Measurements from ENCODE around the gene CCL13. TPM values are rescaled to one million over a fixed set of nuclear protein-coding genes. Genes with fewer than 3 reads are reported as not detected.

The CCL13 gene
- total and polyA plus RNA-seq, 10 donors: 0.12 to 0.54 TPM; not detected in 8

DNA sequence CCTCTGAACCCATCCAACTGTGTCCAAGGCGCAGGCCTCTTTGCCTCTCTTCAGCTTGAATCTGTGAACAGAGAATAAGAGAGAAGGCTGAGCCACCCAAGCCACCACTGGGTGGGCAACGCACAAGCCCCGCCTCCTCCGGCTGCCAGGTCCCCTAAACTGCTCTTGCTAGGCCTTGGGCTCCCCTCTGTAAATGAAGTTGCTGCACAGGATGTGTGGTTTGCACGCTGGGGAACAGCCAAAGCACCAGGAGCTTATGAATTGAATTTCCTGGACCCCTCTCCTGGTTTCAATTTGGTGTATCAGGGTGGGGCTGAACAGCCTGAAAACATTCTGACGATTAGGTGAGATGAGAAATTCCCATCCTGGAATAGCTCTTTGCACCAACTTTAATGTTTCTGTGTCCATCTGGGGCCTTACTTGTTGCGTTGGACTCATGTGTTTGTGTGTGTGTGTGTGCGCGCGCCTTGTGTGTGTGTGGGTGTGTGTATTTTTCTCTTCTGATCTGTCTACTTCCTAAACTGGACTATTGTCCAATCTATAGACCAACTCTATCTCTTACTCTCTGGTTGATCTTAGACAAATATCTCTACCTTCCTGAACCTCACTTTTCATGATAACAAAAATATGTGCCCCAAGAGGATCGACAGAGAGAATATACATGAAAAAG lies 4.5 kb downstream of the CCL13 start:
- H3K27me3 ChIP-seq (replicated peaks in 1 of 7): peaks cover 0 to 34% (median 0%) of the 10 kb centered on the region in 7 donors
- no peak for DNase-seq
- TF ChIP-seq, protein P1, sequence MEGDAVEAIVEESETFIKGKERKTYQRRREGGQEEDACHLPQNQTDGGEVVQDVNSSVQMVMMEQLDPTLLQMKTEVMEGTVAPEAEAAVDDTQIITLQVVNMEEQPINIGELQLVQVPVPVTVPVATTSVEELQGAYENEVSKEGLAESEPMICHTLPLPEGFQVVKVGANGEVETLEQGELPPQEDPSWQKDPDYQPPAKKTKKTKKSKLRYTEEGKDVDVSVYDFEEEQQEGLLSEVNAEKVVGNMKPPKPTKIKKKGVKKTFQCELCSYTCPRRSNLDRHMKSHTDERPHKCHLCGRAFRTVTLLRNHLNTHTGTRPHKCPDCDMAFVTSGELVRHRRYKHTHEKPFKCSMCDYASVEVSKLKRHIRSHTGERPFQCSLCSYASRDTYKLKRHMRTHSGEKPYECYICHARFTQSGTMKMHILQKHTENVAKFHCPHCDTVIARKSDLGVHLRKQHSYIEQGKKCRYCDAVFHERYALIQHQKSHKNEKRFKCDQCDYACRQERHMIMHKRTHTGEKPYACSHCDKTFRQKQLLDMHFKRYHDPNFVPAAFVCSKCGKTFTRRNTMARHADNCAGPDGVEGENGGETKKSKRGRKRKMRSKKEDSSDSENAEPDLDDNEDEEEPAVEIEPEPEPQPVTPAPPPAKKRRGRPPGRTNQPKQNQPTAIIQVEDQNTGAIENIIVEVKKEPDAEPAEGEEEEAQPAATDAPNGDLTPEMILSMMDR (IDR thresholded peaks at IDR 0.05 in 8 of 11, conservative IDR thresholded peaks at IDR 0.05 in 3 of 11): no peak
- TF ChIP-seq POLR2A (IDR thresholded peaks at IDR 0.05) (no peak), POLR2AphosphoS5 (IDR thresholded peaks at IDR 0.05) (no peak)
- no peaks in the 10 kb centered on the region for H3K36me3 ChIP-seq
- intact Hi-C loops (cut with DNase I; ENCODE audit: low total_unique reads): loop anchor here (2.0 kb wide), 1 partner anchor 160 kb away; no protein-coding TSS in a partner anchor
- H3K27ac ChIP-seq: no peak overlapping the region
- H3K9me3 ChIP-seq: no peaks in the 10 kb centered on the region
- peaks cover 0 to 16% (median 6%) of the 10 kb centered on the region in 6 donors for H3K4me1 ChIP-seq
- H3K4me3 ChIP-seq: no peak overlapping the region
- WGBS, 5 donors: 51 to 65% (median 61%) methylated on average over 11 of the region's 11 CpGs

DNA sequence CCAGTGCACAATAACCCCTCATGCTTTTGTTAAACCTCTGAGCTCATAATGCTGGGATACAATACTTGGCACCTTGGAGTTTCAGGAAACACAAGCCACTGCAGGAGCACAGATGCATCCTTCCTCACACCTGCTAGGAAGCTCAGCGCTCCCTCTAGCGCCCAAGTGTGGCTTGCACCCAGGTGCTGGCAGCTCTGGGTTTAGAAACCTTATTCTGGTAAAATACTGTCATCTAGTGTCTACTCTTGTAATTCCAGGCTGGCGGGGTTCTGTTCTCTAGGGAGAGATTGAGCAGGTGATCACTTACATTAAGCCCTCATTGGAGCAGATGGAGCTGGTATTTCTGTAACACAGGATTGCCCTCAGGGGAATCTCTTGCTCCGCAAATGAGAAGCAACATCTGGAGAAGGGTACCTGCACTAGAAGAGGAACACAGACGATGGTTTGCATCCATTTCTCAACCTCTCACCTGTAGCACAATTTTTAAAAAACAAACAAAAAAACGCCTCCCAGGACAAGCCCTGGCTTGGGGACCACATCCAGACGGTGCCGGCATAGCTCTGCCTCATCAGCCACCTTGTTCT lies 5.3 kb downstream of the CCL13 start:
- H3K4me3 ChIP-seq: no peak overlapping the region
- H3K27me3 ChIP-seq (replicated peaks in 1 of 7): peaks cover 0 to 43% (median 0%) of the 10 kb centered on the region in 7 donors
- TF ChIP-seq, protein P1 (IDR thresholded peaks at IDR 0.05 in 8 of 11, conservative IDR thresholded peaks at IDR 0.05 in 3 of 11): peak; percentile 85 to 99 (median 97)
- peak in 2 of 3 donors; percentile 36 to 41 for TF ChIP-seq POLR2AphosphoS5 (IDR thresholded peaks at IDR 0.05)
- TF ChIP-seq POLR2A (IDR thresholded peaks at IDR 0.05): no peak
- no peaks in the 10 kb centered on the region for H3K36me3 ChIP-seq
- intact Hi-C loops (cut with DNase I; ENCODE audit: low total_unique reads): loop anchor here (2.0 kb wide), 1 partner anchor 161 kb away; no protein-coding TSS in a partner anchor
- peaks cover 0 to 24% (median 14%) of the 10 kb centered on the region in 6 donors for H3K4me1 ChIP-seq
- H3K9me3 ChIP-seq: no peaks in the 10 kb centered on the region
- 28 to 35% (median 33%) methylated on average over 6 to 8 of the region's 8 CpGs for WGBS, 5 donors
- no peak overlapping the region for H3K27ac ChIP-seq
- peak; percentile 94 for DNase-seq

DNA sequence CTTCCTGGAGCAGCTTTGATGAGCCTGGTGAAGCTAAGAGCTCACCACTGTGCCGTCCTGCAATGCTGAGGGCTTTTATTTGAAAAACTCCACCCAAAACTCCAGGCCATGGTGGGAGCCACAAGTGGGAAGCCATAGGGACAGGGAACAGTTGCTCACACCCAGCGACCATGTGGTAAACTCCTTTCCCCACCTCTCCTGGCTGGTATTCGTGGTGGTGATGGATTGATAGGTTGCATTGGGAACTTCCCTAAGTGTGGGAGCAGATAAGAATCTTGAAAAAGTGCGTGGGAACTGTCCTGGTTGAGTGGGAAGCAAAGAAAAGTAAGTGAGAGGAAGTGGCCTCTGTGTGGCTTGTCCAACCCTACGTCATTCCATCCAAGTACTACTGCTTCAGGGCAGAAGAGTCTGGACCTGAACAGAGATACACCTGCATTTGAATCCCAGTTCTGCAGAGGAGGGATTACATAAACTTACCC lies 6.9 kb downstream of the CCL13 start, which contains the start of gene CCL1:
CCL1 (minus strand) TSS at position 51 of the 479 bp plus-strand sequence. CDS start 72 bp downstream, outside the sequence.
- no peak for DNase-seq
- peaks cover 0 to 57% (median 0%) of the 10 kb centered on the region in 7 donors for H3K27me3 ChIP-seq (replicated peaks in 1 of 7)
- no peak within 1 kb of the TSS for H3K4me3 ChIP-seq
- TF ChIP-seq, protein P1 (IDR thresholded peaks at IDR 0.05 in 8 of 11, conservative IDR thresholded peaks at IDR 0.05 in 3 of 11): no peak
- TF ChIP-seq POLR2AphosphoS5 (IDR thresholded peaks at IDR 0.05) (no peak), POLR2A (IDR thresholded peaks at IDR 0.05) (no peak)
- 37 to 63% (median 54%) methylated on average over 4 to 5 of the region's 5 CpGs for WGBS, 5 donors
- H3K27ac ChIP-seq: no peak within 1 kb of the TSS
- H3K36me3 ChIP-seq: no peaks in the 10 kb centered on the region
- H3K9me3 ChIP-seq: no peaks in the 10 kb centered on the region
- intact Hi-C loops (cut with DNase I; ENCODE audit: low total_unique reads): no loop called here
- H3K4me1 ChIP-seq: peaks cover 0 to 41% (median 19%) of the 10 kb centered on the region in 6 donors

DNA sequence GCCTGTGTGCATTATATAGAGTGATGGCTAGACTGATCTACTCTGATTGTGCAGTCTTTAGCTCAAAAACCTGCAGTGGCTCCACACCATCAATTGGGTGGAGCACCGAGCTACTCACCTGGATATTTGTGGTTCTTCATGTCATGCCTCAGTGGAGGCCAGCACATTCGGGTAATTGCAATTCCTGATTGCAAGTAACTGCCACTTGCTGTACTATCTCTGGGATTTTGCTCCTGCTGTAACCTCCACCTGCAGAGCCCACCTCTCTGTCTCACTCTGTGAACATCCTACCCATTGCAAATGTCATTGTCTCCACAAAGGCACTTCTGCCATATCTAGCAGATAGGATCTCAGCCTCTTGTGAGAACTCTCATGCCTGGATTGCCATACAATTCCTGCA lies 8.5 kb downstream of the CCL13 start:
- peaks cover 0 to 71% (median 0%) of the 10 kb centered on the region in 7 donors for H3K27me3 ChIP-seq (replicated peaks in 1 of 7)
- DNase-seq: no peak

More for the DNA sequence above, 8.5 kb downstream of the CCL13 start:
- Histone ChIP-seq H3K27ac (no peak overlapping the region), H3K4me1 (peaks cover 0 to 56% (median 24%) of the 10 kb centered on the region in 6 donors), H3K36me3 (no peaks in the 10 kb centered on the region), H3K9me3 (no peaks in the 10 kb centered on the region), H3K4me3 (no peak overlapping the region)
- no peak for TF ChIP-seq POLR2A (IDR thresholded peaks at IDR 0.05)
- no peak for TF ChIP-seq POLR2AphosphoS5 (IDR thresholded peaks at IDR 0.05)
- TF ChIP-seq, protein P1 (IDR thresholded peaks at IDR 0.05 in 8 of 11, conservative IDR thresholded peaks at IDR 0.05 in 3 of 11): no peak
- 53 to 68% (median 63%) methylated on average over 2 of the region's 2 CpGs for WGBS, 5 donors
- intact Hi-C loops (cut with DNase I; ENCODE audit: low total_unique reads): no loop called here
